ENCODE results near the gene MTPN.

MTPN gene

GRCh38 chr7:135998081-135998480 lies 20.9 kb upstream of the MTPN start:
- Mint-ChIP-seq H3K36me3 (ENCODE audit: low read depth) (no peaks in the 10 kb centered on the region), H3K4me3 (no peak overlapping the region), H3K27ac (no peak overlapping the region), H3K4me1 (peaks cover 10% of the 10 kb centered on the region), H3K27me3 (peaks cover 1% of the 10 kb centered on the region), H3K9me3 (no peaks in the 10 kb centered on the region)
- ATAC-seq, result no peak
- no peak for DNase-seq

DNA sequence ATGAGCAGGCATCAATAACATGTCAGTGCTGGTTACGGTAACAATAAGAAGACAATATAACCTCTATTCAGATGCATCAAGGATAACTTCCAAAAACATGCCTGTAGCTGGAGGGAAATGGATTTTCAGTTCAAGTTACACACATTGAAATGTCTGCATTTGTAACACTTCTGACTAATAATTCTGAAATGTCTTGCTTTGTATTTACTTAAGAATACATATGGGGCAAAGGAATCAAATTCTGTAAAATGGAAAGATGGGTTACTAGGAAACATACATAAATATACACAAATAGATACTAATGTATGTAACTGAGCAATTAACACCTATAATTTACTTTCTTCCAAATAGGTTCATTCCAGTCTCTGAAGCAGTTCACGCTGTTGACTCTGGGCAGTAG lies 18.6 kb upstream of the MTPN start:
- no peak for ATAC-seq
- Mint-ChIP-seq H3K9me3 (no peaks in the 10 kb centered on the region), H3K27me3 (peaks cover 4% of the 10 kb centered on the region), H3K36me3 (ENCODE audit: low read depth) (no peaks in the 10 kb centered on the region), H3K4me1 (peaks cover 18% of the 10 kb centered on the region), H3K27ac (no peak overlapping the region), H3K4me3 (no peak overlapping the region)
- no peak for DNase-seq

DNA sequence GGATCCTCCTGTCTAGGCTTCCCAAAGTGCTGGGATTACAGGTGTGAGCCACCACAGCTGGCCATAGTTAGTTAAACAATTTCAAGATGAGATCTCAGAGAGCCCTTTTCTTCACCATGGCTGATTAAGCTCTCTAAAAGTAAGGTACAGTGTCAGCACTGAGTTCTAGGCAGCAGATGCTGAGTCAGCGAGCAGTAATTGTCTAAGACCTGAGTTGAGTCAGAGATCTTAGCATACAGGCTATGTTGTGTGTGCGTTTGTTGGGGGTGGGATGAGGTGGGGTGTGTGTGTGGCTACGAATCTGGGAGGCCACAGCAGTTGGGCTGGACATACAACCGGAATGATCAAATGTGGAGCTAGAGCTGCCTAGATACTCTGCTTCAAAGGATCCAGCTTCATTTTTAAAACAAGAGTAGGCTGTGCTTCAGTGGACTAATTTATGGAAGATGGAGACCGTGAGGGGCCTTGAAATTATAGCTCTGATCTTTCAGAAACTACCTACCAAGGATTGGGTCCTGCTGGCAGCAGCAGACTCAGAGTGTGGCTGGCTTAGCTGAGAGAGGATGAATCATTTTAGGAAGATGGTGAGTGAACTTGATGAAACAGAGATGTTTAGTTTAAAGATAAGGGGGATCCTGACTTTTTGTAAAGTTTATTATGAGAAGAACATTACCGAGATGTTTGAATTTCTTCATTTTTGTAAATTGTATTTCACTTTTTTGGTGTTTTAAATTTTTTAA lies 17.5 kb upstream of the MTPN start:
- Mint-ChIP-seq H3K27ac (no peak overlapping the region), H3K4me3 (no peak overlapping the region), H3K27me3 (peaks cover 4% of the 10 kb centered on the region), H3K9me3 (no peaks in the 10 kb centered on the region), H3K4me1 (peaks cover 21% of the 10 kb centered on the region), H3K36me3 (ENCODE audit: low read depth) (no peaks in the 10 kb centered on the region)
- ATAC-seq (no peak), DNase-seq (no peak)

DNA sequence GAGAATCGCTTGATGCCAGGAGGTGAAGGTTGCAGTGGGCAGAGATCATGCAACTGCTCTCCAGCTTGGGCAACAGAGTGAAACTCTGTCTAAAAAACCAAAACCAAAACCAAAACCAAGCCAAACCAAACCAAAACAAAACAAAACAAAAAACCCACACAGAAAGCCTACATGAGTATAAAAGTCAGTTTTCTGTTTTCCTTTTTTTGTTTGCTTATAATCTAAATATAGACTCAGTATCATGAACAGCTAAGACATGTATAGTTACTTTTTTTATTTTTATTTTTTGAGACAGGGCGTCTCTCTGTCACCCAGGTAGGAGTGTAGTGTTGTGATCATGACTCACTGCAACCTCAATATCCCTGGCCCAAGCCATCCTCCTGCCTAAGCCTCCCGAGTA lies 16.8 kb upstream of the MTPN start:
- Mint-ChIP-seq H3K36me3 (ENCODE audit: low read depth) (no peaks in the 10 kb centered on the region), H3K9me3 (no peaks in the 10 kb centered on the region), H3K27me3 (peaks cover 4% of the 10 kb centered on the region), H3K4me3 (no peak overlapping the region), H3K27ac (no peak overlapping the region), H3K4me1 (peaks cover 21% of the 10 kb centered on the region)
- no peak for DNase-seq
- no peak for ATAC-seq

GRCh38 chr7:135991906-135992305 lies 14.7 kb upstream of the MTPN start:
- Mint-ChIP-seq H3K4me3 (no peak overlapping the region), H3K27me3 (peaks cover 2% of the 10 kb centered on the region), H3K27ac (no peak overlapping the region), H3K36me3 (ENCODE audit: low read depth) (no peaks in the 10 kb centered on the region), H3K4me1 (peaks cover 21% of the 10 kb centered on the region), H3K9me3 (no peaks in the 10 kb centered on the region)
- ATAC-seq (no peak), DNase-seq (no peak)

- DNase-seq (no peak), ATAC-seq (no peak)
- H3K27ac Mint-ChIP-seq, result no peak overlapping the region
- no peak overlapping the region for H3K4me3 Mint-ChIP-seq
- peaks cover 2% of the 10 kb centered on the region for H3K27me3 Mint-ChIP-seq
- no peaks in the 10 kb centered on the region for H3K36me3 Mint-ChIP-seq (ENCODE audit: low read depth)
- H3K9me3 Mint-ChIP-seq, result no peaks in the 10 kb centered on the region
- peaks cover 21% of the 10 kb centered on the region for H3K4me1 Mint-ChIP-seq
Observed at GRCh38 chr7:135991322-135991721, 14.2 kb upstream of the MTPN start.

DNA sequence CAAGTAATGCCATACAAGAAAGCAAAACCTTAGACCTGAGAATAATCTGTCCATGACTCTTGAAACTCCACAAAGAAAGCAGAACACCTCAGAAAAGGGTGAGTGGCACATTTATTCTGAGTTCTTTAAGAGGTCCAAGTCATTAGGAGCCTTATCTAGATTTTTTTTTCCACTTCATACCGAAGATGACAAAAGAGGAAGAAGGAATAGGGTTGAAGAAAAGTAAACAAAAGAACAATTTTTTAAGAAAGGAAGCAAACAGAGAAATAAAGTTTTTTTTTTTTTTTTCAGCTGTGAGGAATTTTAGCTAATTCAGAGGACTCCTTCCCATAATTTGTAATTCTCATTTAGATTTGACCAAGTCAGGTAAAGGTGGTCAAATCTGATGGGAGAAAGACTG lies 13.1 kb upstream of the MTPN start:
- Mint-ChIP-seq H3K4me1 (peaks cover 21% of the 10 kb centered on the region), H3K27me3 (peaks cover 2% of the 10 kb centered on the region), H3K9me3 (no peaks in the 10 kb centered on the region), H3K4me3 (no peak overlapping the region), H3K36me3 (ENCODE audit: low read depth) (peaks cover 4% of the 10 kb centered on the region), H3K27ac (no peak overlapping the region)
- DNase-seq (no peak), ATAC-seq (no peak)

DNA sequence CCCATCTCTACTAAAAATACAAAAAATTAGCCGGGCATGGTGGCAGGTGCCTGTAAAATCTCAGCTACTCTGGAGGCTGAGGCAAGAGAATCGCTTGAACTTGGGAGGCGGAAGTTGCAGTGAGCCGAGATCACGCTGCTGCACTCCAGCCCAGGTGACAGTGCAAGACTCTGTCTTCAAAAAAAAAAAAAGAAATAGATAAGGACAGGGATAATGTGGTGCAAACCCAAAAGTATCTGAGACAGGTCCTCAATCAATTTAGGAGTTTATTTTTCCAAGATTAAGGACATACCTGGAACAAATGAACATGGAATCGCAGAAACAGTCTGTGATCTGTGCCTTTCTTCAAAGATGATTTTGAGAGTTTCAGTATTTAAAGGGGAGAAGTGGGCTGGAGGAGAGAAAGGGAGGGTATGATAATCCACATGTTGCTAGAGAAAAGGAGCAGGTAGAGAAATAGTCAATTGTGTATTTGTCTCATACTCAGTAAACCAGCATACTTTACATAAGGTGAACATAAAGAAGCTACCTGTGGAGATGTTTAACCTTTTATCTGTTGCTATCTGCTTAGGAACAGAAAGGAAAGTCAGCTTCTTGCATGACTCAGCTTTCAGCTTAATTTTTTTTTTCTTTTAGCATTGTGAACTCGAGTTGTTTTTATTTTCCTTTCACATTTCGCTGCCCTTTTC lies 4.9 kb upstream of the MTPN start:
- peaks cover 2% of the 10 kb centered on the region for H3K27me3 Mint-ChIP-seq
- ATAC-seq, result no peak
- peaks cover 6% of the 10 kb centered on the region for H3K36me3 Mint-ChIP-seq (ENCODE audit: low read depth)
- peaks cover 48% of the 10 kb centered on the region for H3K4me1 Mint-ChIP-seq
- H3K27ac Mint-ChIP-seq, result peak overlapping the region; percentile 73
- H3K9me3 Mint-ChIP-seq, result no peaks in the 10 kb centered on the region
- no peak for DNase-seq
- peak overlapping the region; percentile 78 for H3K4me3 Mint-ChIP-seq

DNA sequence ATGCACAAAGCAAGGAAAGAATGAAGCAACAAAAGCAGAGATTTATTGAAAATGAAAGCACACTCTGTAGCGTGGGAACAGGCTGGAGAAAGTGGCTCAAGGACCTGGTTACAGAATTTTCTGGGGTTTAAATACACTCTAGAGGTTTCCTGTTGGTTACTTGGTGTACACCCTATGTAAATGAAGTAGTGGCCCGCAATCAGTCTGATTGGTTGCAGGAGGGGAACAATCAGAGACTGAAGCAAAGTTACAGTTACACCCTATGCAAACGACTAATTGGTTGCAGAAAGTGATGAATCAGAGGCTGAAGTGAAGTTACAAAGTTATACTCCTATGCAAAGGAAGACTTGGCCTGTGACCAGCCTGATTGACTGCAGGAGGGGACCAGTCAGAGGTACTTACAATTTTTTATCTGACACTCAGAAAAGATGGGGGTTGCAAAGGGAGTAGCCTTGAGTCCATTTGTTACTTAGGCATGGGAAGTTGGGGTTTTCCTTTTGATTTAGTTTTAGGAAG lies 3.6 kb upstream of the MTPN start:
- H3K4me1 Mint-ChIP-seq, result peaks cover 57% of the 10 kb centered on the region
- DNase-seq (peak; percentile 37), ATAC-seq (peak; percentile 74)
- H3K27me3 Mint-ChIP-seq, result peaks cover 2% of the 10 kb centered on the region
- peaks cover 5% of the 10 kb centered on the region for H3K36me3 Mint-ChIP-seq (ENCODE audit: low read depth)
- H3K4me3 Mint-ChIP-seq, result peak overlapping the region; percentile 78
- no peaks in the 10 kb centered on the region for H3K9me3 Mint-ChIP-seq
- H3K27ac Mint-ChIP-seq, result peak overlapping the region; percentile 73

DNA sequence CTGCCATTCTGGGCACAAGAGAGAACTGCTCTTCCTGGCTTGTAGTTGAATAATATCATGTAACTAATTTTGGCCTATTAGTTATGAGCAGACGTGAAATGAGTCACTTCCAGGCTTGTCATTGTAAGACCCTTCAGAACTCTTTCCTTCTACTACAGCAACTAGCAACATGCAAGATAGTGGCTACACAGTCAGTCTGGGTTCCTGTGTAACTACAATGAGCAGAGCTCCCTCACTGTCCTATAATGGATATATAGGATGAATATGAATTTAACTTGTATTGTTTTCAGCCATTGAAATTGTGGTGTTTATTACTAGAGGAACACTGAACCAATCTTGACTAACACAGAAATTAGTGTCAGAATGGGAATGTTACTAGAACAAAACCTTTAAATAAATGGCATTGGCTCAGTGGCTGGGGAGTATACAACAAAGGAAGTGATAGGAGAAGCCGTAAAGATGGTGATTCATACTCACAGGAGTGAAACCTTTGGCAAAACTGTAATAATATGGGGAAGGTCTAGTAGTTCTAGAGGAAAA lies 2.9 kb upstream of the MTPN start:
- ATAC-seq, result no peak
- H3K4me3 Mint-ChIP-seq, result peak overlapping the region; percentile 78
- DNase-seq, result no peak
- H3K36me3 Mint-ChIP-seq (ENCODE audit: low read depth), result peaks cover 3% of the 10 kb centered on the region
- peak overlapping the region; percentile 73 for H3K27ac Mint-ChIP-seq
- H3K4me1 Mint-ChIP-seq, result peaks cover 64% of the 10 kb centered on the region
- H3K27me3 Mint-ChIP-seq, result peaks cover 2% of the 10 kb centered on the region
- H3K9me3 Mint-ChIP-seq, result no peaks in the 10 kb centered on the region

GRCh38 chr7:135979471-135980011 lies 2.4 kb upstream of the MTPN start:
- ATAC-seq (no peak), DNase-seq (no peak)
- H3K27me3 Mint-ChIP-seq, result peaks cover 2% of the 10 kb centered on the region
- no peak overlapping the region for H3K4me3 Mint-ChIP-seq
- H3K4me1 Mint-ChIP-seq, result peaks cover 68% of the 10 kb centered on the region
- peak overlapping the region; percentile 73 for H3K27ac Mint-ChIP-seq
- H3K36me3 Mint-ChIP-seq (ENCODE audit: low read depth), result peaks cover 5% of the 10 kb centered on the region
- H3K9me3 Mint-ChIP-seq, result no peaks in the 10 kb centered on the region

GRCh38 chr7:135978624-135979023 lies 1.5 kb upstream of the MTPN start:
- Mint-ChIP-seq H3K27ac (no peak overlapping the region), H3K4me3 (no peak overlapping the region), H3K27me3 (peaks cover 2% of the 10 kb centered on the region), H3K36me3 (ENCODE audit: low read depth) (peaks cover 7% of the 10 kb centered on the region), H3K9me3 (no peaks in the 10 kb centered on the region), H3K4me1 (peaks cover 76% of the 10 kb centered on the region)
- DNase-seq, result no peak
- no peak for ATAC-seq

GRCh38 chr7:135977742-135978066 lies 545 bp upstream of the MTPN start:
- H3K9me3 Mint-ChIP-seq, result no peaks in the 10 kb centered on the region
- peaks cover 10% of the 10 kb centered on the region for H3K36me3 Mint-ChIP-seq (ENCODE audit: low read depth)
- peak overlapping the region; percentile 97 for H3K4me3 Mint-ChIP-seq
- peak overlapping the region; percentile 98 for H3K27ac Mint-ChIP-seq
- peaks cover 81% of the 10 kb centered on the region for H3K4me1 Mint-ChIP-seq
- peaks cover 2% of the 10 kb centered on the region for H3K27me3 Mint-ChIP-seq
- ATAC-seq, result no peak
- no peak for DNase-seq

GRCh38 chr7:135976312-135977006 lies 700 bp downstream of the MTPN start:
- DNase-seq (peak; percentile 25), ATAC-seq (peak; percentile 1)
- Mint-ChIP-seq H3K4me3 (peak overlapping the region; percentile 97), H3K9me3 (no peaks in the 10 kb centered on the region), H3K27me3 (peaks cover 2% of the 10 kb centered on the region), H3K27ac (peak overlapping the region; percentile 98), H3K36me3 (ENCODE audit: low read depth) (peaks cover 18% of the 10 kb centered on the region), H3K4me1 (peaks cover 80% of the 10 kb centered on the region)
